HG02840 (cell line): ENCODE results near the gene PRKG1.
"Not testable (repeated sequence)": the region's sequence is repeated elsewhere in the genome, so short reads cannot be mapped to it uniquely, and the experiment has no call there.

Experiments used
- ATAC-seq: cut with Tn5 transposase; IDR thresholded peaks from one replicate; pipeline ENCODE4 v1.9.1; 2021; ENCODE audit warnings: mild to moderate bottlenecking, moderate library complexity, moderate number of reproducible peaks; ENCODE audit not compliant: unreplicated experiment, low FRiP score

Gene PRKG1

DNA sequence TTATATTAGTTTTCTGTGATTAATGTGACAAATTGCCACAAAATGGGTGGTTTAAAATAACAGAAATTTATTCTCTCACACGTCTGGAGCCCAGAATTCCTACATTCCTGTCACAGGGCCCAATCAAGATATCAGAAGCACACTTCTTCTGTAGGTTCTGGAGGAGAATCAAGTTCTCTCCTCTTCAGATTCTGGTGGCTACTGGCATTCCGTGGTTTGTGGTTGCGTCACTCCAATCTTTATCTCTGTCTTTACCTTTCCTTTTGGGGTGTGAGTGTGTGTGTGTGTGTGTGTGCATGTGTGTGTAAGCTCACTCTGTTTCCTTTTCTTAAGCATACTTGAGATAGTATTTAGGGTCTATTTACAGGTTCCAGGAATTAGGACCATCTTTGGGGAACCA is 1124.3 kb downstream of the PRKG1 start:
- no peak for ATAC-seq

DNA sequence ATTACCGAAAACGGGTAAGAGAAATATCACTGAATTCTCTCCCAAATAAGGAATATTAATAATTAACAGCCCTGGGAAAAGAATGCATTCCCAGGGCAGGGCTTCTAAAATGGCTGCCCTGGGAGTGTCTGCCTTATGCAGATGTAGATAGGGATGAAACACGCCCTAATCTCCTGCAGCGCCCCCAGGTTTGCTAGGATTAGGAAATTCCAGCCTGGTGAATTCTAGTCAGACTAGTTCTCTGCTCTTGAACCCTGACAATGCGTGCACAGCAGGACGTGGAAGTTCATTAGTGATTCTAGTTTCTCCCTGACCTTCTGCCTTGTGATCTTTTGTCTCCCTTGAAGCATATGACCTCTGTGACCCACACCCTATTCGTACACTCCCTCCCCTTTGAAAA is 1130.6 kb downstream of the PRKG1 start:
- ATAC-seq, result not testable (repeated sequence)

DNA sequence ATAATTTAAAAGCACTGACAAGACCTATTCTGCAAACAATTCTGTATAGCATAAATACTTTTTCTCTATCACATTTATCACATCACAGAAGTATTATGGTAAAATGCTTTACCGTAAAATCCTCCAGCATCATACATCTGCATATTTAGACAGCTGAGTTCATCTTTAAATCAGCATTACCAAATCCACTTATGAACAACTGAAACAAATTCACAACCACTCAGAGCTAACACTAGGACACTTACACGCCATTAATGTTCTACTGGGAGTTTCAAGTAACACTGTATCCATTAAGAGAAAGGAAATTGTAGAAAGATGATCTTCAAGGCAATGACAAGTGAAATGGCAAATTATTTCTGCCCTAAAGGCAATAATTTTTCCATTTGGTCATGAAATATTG is 1134.1 kb downstream of the PRKG1 start:
- no peak for ATAC-seq

DNA sequence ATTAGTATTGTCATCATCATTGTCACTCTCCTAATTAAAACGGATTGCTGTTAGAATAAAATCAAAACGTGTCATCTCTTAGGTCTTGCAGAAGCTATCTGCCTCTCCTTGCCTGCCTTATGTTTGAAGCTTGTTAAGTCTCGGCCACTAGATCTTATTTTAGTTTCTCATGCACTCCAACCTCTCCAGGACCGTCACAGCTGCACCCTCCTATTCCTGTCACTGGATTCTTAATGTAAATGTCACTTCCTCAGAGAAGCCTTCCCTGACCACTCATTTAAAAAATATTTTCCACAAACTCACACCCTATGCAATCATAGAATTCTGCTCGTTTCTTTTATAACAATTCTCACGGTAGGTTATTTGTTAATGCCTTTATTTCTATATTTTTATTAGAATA is 1135.9 kb downstream of the PRKG1 start:
- no peak for ATAC-seq

DNA sequence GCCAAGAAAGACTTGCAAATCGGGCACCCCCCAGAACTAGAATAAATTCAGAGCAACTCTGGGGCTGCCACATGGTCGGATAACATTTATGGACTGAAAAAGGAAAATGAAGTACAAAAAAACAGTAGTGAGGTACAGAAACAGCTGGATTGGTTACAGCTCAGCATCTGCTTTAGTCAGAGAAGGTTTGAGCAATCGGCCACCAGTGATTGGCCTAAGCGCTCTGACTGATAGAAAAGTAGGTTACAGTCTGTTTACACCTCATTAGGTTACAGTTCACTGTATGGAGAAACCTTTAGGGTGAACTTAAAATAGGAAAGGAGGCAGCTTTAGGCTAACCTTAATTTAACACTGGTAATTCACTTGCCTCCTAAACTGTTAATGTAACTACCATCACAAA is 1137.8 kb downstream of the PRKG1 start:
- no peak for ATAC-seq

DNA sequence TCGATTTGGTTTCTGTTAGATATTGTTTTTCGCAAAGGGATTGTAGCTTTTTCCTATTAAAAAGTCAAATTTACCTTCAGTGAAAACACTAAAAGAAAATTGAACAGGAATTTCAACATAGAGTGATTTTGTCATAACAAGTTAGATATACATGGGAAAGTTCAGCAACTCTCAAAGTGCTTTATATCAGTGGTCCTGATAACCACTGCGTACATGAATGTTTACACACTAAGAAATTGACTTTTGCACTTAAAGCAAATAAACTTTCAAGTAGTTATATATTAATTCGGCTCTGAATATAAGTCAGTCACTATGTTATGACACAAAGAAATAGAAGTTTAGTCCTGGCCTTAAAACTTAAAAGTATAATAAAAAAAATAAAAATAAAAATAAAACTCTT is 1138.5 kb downstream of the PRKG1 start:
- ATAC-seq, result no peak

DNA sequence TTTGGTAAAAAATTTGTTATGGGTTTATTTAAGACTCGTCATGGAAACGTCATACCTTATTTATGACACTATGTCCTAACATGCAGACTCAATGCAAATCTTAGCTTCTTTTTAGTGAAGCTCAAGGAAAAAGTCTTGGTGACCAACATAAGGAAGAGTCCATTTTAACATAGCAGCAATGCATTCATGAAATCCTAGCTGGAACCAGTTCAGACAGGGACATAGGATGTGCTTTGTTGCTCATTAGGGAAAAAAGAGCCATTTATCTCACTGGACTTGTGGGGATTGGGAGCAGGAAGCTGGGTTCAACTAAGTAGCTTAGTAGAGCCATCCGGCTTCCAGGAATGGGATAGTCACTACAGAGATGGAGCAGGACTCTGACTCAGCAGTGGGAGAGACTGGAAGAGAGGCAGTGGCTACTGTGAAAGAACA is 1139.0 kb downstream of the PRKG1 start:
- ATAC-seq, result no peak

DNA sequence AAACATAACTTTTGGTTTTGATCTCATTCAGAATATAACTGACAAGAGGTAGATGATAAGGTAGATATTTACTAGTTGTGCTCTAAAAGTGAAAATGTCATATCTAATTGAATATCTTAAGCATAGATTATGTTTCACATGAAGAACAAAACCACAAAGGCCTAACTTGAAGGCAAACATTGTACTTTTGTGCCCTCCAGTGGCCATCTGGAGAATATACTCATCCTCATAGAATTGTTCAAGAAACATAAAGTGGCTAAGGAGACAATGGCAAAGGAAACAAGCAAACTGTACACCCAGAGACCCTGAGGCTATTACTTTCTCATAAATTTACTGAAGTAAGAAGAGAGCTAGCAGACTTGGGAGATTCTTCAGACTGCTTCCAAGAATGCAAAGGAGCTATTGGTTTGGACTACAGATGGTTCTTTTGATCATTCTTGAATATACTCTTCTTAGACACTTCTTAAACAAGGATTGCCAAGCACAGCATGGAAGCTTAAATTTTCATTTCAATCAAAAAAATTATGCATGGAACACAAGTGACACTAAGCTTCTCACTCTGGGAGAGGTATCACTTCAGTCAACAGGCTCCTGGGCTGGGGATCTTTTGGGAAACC is 1141.6 kb downstream of the PRKG1 start:
- ATAC-seq, result peak; percentile 70

DNA sequence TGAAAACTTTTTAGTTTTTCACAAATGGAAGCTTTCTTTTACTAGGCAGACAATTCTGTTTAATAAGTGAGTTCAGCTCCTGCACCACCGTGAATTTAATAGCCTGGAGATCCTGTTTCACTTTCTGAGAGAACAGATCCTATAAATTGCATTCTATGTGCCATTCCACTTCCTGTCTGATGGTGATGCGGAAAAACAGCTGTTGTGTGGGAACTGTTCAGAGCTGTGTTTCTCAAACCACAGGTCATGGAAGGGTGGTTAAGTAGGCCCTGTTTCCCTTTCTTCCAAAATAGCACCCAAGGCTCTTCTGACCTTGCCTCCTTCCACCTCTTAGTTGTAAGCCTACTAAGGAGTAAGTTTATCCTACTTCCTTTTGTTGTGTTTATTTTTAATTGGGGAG is 1142.6 kb downstream of the PRKG1 start:
- no peak for ATAC-seq

DNA sequence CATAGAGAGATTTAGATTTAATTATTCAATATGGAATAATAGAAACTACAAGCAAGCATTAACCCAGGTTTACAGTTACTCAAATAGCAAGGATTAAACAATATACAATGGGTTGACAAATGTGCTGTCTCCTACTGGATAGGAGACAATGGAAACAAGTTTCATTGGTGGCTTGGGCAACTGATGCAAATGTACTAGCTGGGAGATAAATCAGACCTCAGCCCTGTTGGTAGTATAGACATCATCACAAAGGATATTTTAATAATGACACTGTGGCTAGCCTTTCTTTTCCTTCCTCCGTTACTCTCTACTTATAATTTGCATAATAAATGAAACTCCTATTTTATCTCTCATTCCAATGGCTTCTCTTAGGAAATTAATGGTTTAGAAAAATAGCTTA is 1143.2 kb downstream of the PRKG1 start:
- ATAC-seq, result no peak

DNA sequence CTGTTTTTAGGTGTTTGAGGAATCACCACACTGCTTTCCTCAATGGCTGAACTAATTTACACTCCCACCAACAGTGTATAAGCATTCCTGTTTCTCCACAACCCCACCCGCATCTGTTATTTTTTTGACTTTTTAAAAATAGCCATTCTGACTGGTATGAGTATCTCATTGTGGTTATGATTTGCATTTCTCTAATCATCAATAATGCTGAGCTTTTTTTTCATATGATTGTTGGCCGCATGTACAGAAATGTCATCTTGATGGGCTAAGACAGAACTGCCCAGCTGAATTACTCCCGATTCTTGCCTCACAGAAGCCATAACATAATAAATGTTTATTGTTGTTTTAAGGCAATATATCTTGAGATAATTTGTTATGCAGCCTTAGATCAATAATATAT is 1146.7 kb downstream of the PRKG1 start:
- no peak for ATAC-seq

DNA sequence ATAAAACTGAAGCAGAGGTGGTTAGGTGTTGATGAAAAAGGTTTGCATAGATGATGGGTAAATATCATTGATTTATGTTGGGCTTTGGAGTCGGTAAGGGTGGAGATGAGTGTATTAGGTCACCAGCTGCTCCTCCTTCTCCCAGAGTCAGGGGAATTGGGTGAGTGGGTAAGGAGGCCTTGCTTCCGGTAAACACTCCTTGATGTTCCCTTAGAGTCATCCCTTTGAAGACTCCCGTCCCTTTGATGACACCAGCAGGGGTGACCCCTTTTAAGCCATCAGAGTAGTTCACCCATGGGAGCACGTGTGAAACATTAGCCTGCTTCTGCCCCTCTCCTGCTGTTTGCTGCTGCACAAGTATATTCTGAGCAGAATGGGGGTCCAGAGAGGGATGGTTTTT is 1147.6 kb downstream of the PRKG1 start:
- no peak for ATAC-seq

DNA sequence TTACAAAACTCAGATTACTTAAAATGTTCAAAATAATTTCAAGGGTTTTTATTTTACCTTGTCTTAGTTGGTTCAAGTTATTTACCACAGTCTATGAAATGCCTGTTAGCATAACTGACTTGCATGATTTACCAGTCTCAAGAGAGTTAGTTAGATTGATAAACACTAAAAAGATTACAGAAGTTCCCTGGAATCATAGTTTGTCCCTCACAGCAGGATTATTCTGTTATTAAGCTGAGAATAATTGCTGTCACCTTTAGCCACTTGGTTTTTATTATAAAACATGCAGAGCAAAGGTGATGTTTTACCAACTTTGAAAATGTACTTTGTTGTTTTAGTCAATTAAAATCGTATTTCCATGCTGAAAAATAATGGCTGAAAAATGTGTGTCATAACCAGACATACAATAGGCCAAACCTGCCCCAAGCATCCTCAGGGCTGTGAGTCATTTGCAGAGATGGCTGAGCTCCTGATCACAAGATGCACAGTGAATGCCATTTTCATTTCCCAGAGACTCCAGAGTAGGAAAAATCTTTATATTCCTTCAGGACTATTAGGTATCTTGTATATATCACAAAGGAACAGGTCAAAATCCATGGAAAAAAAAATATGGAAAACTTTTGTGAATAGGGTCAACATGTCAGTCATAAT is 1152.0 kb downstream of the PRKG1 start:
- no peak for ATAC-seq

DNA sequence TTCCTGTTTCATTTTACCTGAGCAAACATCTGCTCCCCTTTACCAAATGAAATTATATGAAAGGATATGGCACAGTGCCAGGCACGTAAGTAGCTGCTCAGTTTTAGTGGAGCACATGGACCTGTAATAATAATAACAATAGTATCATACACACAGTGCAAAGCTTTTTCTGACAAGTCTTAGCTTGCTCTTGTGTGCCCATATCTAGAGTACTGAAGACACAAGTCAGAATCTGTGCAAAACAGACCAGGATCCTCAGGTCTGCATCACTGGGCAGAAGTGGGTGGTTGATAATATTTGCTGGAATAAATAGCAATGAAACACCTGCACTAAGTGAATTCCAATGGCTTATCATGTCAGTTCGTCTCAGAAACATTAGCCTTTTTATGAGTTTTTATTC is 1154.3 kb downstream of the PRKG1 start:
- ATAC-seq, result no peak

DNA sequence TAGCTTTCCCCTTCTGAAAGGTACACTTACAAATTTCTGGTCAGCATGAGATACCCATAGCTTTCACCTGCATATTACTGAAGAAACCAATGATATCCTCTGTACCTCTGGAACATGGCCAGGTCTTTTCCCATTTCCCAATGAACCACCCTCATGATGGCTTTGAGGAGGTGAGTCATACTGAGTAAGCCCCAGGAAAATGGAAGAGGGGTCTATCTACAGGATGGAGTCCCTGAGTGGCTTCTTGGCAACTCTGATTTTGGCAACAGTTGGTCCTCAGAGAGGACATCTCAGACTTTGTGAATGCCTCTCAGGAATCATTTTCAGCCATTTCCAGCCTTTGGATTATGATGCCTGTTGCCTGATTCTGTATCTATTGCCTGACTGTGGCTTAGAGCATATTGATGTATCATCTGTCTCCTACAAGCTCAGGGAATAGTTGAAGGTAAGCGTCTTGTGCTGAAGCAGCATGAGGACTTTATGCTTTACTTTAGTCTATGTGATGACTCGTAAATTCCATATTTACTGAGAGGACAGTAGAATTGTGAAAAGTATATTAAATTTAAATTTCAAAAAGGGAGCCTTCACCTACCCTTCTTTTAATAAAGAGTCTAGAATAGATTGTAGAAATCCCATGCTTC is 1155.1 kb downstream of the PRKG1 start:
- no peak for ATAC-seq

DNA sequence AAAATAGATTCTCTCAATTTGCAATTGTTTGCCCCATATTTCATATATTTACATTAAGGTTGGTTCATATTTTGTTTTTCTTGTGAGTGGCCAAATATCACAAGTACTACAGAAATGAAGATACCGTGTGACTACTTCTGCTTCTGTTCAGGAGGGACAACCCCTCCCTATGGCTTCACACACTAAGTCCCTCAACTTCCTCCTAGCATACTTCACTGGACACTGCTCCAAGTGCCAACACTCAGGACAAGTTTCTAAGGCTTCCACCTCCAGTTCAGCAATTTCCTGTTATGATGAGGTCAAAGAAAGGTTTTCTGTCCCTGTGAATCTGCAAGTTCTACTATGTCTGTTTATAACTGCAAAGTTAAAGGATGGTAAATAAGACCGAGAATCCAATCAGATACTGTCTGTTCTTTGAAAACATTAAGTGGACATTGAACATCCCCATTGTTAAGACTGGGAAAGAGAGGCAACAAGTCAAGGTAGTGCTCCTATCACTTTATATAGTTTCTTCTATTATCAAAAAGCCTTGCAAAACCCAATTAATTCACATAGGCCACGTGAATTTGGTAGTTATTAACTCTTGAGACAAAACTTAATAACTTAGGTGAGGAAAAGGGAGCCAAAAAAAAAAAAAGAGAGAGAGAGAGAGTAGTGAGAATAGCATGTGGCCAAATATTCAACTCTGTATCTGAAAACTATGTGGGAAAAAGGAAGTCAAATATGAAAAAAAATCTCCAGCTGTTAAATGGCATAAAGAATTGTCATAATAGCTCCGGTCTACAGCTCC is 1158.5 kb downstream of the PRKG1 start:
- ATAC-seq, result peak; percentile 92

DNA sequence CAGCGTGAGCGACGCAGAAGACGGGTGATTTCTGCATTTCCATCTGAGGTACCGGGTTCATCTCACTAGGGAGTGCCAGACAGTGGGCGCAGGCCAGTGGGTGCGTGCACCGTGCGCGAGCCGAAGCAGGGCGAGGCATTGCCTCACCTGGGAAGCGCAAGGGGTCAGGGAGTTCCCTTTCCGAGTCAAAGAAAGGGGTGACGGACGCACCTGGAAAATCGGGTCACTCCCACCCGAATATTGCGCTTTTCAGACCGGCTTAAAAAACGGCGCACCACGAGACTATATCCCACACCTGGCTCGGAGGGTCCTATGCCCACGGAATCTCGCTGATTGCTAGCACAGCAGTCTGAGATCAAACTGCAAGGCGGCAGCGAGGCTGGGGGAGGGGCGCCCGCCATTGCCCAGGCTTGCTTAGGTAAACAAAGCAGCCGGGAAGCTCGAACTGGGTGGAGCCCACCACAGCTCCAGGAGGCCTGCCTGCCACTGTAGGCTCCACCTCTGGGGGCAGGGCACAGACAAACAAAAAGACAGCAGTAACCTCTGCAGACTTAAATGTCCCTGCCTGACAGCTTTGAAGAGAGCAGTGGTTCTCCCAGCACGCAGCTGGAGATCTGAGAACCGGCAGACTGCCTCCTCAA is 1159.2 kb downstream of the PRKG1 start:
- not testable (repeated sequence) for ATAC-seq

DNA sequence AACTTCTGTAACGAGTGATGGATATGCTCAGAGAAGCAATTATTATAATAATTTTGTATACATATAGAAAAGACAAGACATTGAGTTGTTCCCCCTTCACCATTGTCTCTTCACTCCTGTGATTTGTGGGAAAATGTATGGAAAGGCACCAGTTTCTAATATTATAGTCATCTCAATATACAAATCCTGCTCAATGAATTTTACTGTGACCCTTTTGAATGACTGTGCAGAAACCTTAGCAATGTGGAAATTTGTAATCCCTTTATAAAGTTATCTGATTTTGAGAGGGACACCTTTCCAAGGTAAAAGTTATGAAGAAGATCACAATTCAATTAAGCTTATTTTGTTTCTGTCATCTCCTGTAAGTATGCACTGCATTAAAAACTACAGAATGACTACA is 1165.5 kb downstream of the PRKG1 start:
- no peak for ATAC-seq

DNA sequence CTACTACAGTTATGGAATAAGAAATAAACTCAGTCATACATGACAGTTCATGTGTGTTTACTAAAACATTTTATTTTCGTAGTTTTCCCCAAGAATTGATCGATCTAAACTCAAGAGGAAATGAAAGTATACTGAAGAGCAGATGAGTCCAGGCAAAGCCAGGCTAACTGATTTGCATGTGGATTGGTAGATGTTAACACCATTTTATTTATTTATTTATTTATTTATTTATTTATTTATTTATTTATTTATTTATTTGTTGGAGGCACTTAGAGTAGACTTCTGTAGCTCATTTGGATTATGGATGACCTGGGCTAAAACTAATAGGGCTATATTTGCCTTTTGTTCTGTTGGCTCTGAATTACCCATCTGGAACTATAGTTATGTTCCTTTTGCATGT is 1171.3 kb downstream of the PRKG1 start:
- no peak for ATAC-seq

DNA sequence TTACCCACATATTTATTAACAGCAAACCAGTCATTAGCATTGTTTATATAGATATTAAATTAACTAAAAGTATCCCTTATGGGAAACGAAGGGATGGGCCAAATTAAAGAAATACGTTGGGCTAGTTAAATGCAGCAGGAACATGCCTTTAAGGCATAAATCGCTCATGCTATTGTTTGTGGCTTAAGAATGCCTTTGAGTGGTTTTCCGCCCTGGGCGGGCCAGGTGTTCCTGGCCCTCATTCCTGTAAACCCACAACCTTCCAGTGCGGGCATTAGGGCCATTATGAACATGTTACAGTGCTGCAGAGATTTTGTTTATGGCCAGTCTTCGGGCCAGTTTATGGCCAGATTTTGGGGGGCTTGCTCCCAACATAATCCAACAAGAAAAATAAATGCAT is 1173.6 kb downstream of the PRKG1 start:
- not testable (repeated sequence) for ATAC-seq
